ENCODE results near the gene CUX1.

Gene CUX1

GRCh38 chr7:102262546-102262945 lies 445.1 kb downstream of the CUX1 start:
- H3K4me3 ChIP-seq (ENCODE audit: low read length) = no peak overlapping the region

DNA sequence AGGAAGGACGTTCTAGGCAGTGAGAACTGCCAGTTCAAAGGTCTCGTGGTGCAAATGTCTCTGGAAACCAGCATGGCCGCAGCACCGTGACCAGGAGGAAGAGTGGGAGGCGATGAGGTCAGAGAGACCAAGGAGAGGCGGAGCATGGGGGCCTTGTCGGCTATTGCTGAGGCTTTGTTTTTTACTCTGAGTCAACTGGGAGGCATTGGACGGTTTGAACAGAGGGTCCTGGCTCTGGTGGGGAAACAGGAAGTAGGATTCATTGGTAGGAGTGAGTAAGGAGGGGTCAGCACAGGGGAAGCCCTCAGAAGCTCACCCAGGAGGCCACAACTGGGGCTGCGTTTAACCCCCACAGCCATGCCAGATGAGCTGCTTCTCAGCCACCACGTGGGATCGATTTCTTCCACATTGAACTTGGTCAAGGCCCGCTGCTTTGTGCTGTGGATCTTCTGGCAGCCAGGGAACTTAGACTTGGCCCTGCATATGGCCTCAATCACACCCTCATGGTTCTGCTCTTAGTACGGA lies 447.0 kb downstream of the CUX1 start:
- H3K4me3 ChIP-seq (ENCODE audit: low read length) = no peak overlapping the region
- TF ChIP-seq, protein P1, sequence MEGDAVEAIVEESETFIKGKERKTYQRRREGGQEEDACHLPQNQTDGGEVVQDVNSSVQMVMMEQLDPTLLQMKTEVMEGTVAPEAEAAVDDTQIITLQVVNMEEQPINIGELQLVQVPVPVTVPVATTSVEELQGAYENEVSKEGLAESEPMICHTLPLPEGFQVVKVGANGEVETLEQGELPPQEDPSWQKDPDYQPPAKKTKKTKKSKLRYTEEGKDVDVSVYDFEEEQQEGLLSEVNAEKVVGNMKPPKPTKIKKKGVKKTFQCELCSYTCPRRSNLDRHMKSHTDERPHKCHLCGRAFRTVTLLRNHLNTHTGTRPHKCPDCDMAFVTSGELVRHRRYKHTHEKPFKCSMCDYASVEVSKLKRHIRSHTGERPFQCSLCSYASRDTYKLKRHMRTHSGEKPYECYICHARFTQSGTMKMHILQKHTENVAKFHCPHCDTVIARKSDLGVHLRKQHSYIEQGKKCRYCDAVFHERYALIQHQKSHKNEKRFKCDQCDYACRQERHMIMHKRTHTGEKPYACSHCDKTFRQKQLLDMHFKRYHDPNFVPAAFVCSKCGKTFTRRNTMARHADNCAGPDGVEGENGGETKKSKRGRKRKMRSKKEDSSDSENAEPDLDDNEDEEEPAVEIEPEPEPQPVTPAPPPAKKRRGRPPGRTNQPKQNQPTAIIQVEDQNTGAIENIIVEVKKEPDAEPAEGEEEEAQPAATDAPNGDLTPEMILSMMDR (conservative IDR thresholded peaks at IDR 0.05; ENCODE audit: low read length) = no peak
- DNase-seq (ENCODE audit: low read depth) = no peak

More at GRCh38 chr7:102262546-102262945, 445.1 kb downstream of the CUX1 start:
- TF ChIP-seq, protein P1 (conservative IDR thresholded peaks at IDR 0.05; ENCODE audit: low read length) = no peak
- no peak for DNase-seq (ENCODE audit: low read depth)

DNA sequence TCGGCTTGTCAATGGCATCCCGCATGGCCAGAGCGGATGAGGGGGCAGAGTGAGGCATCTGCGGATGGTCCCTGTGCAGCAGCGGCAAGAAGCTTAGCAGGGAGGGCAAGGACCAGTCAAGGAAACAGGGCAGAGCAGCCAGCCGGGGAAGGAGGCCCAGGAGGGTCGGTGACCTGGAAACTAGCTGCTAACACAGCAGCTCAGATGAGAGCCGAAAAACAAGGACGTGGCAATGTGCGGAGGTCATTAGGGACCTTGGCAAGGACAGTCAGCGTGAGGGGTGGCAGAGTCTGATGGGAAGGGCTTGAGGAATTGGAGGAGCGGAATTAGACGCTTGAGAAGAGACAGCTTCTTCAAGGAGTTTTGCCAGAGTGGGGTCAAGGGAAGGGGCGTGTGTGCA lies 449.1 kb downstream of the CUX1 start:
- no peak for DNase-seq (ENCODE audit: low read depth)
- H3K4me3 ChIP-seq (ENCODE audit: low read length) = no peak overlapping the region
- TF ChIP-seq, protein P1 (conservative IDR thresholded peaks at IDR 0.05; ENCODE audit: low read length) = no peak

DNA sequence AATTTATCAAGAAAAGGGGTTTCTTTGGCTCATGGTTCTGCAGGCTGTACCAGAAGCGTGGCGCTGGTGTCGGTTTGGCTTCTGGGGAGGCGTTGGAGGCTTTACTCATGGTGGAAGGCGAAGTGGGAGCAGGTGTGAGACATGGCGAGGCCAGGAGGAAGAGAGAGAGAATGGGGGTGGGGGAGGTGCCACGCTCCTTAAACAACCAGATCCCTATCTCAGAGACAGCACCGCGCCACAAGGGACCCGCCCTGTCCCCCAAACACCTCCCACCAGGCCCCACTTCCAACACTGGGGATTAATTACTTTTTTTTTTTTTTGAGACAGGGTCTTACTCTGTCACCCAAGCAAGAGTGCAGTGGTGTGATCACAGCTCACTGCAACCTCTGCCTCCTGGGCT lies 451.2 kb downstream of the CUX1 start:
- DNase-seq (ENCODE audit: low read depth) = no peak
- H3K4me3 ChIP-seq (ENCODE audit: low read length) = no peak overlapping the region
- TF ChIP-seq, protein P1 (conservative IDR thresholded peaks at IDR 0.05; ENCODE audit: low read length) = no peak

DNA sequence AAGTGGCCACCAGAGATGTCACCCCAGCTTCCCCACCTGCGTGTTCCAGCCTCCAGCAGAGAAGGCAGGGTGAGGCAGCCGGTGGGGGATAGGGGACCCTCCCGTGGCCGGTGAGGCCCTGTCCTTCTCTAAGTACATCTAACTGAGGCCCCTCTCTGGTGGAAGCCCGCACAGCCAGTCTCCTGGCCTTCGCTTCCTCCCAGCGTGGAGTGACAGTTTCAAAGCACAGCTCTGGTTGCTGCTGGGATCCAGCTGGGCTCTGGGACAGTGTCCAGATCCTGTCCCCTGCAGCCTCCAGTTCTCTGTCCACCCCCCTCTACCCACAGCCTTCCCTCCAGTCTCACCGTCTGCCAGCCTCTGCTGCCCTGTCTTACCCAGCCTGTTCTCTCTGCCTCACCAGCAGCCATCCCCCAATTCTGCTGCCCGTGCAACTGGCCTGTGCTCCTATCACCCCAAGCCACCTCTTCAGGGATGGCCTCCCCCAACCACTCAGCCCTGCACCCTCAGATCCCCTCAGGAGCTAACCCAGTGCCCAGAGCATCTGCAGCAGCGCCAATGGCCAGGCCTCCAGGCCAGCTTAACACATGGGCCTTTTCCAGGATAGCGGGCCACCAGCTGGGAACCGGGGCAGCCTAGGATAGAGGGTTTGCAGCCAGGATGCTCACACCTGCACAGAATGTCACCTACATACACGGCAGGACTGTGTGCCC lies 452.9 kb downstream of the CUX1 start:
- TF ChIP-seq, protein P1 (conservative IDR thresholded peaks at IDR 0.05; ENCODE audit: low read length) = no peak
- no peak overlapping the region for H3K4me3 ChIP-seq (ENCODE audit: low read length)
- DNase-seq (ENCODE audit: low read depth) = no peak

DNA sequence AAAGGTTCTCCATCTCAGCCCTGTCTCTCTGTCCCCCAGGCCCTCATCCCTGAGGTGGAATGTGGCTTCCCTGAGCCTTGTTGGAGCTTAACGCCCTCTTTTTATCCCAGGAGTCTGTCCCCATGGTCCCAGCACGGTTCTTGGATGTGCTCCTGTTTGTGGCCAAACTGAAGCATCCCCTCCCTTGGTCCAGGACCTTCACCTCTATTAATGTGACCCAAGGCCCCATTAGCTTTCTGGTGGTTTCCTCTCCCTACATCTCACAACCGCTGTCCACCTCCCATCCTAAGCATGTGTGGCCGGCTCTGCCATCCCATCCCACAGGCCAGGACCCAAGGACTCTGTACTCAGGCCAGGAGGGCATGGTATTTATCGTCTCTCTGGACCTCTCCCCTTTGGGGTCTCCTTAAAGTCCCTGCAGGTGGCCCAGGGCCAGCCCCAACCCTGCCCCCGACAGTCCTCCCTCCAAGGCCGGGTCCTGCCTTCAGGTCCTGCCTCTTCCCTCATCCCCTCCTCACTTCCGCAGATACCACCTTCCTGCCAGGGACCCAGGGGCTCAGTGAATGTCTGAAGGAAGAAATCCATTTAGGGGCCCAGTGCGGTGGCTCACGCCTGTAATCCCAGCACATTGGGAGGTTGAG lies 453.9 kb downstream of the CUX1 start:
- H3K4me3 ChIP-seq (ENCODE audit: low read length) = no peak overlapping the region
- no peak for DNase-seq (ENCODE audit: low read depth)
- TF ChIP-seq, protein P1 (conservative IDR thresholded peaks at IDR 0.05; ENCODE audit: low read length) = no peak

Data from AG10803 (cell line).